ENCODE results near the gene MINAR1.

DNA sequence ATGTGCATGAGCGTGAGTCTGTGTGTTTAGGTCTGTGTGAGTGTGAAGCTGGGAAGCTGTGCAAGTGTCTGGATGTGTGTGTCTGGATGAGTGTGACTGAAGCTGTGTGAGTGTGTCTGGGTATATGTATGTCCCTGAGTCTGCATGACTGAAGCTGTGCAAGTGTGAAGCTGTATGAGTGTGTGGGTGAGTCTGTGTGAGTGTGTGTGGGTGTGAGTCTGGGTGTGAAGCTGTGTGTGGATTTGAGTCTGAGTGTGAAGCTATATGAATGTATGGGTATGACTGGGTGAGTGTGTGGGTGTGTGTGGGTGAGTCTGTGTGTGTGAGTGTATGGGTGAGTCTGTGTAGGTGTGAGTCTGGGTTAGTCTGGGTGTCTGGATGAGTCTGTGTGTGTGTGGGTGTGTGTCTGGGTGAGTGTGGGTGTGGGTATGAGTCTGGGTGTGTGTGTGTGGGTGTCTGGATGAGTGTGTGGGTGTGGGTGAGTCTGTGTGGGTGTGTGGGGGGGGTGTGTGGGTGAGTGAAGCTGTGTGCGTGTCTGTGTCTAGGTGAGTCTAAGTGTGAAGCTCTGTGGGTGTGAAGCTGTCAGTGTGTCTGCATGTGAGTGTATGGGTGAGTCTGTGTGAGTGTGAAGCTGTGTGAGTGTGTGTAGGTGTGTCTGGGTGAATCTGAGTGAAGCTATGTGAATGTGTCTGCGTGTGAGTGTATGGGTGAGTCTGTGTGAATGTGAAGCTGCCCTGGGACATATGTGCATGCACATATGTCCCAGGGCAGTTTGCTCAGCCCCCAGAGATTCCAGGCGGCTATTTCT, 20.3 kb downstream of the MINAR1 start:
- TF ChIP-seq, protein P1, sequence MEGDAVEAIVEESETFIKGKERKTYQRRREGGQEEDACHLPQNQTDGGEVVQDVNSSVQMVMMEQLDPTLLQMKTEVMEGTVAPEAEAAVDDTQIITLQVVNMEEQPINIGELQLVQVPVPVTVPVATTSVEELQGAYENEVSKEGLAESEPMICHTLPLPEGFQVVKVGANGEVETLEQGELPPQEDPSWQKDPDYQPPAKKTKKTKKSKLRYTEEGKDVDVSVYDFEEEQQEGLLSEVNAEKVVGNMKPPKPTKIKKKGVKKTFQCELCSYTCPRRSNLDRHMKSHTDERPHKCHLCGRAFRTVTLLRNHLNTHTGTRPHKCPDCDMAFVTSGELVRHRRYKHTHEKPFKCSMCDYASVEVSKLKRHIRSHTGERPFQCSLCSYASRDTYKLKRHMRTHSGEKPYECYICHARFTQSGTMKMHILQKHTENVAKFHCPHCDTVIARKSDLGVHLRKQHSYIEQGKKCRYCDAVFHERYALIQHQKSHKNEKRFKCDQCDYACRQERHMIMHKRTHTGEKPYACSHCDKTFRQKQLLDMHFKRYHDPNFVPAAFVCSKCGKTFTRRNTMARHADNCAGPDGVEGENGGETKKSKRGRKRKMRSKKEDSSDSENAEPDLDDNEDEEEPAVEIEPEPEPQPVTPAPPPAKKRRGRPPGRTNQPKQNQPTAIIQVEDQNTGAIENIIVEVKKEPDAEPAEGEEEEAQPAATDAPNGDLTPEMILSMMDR (IDR thresholded peaks at IDR 0.05; ENCODE audit: low read length): no peak
- TF ChIP-seq EZH2phosphoT487 (IDR thresholded peaks at IDR 0.05; ENCODE audit: low read length) (no peak), EZH2 (optimal IDR thresholded peaks at IDR 0.05; ENCODE audit: low read depth, low read length) (no peak)

All from MM.1S (cell line).